ENCODE results near the gene TADA2B.

TADA2B gene

DNA sequence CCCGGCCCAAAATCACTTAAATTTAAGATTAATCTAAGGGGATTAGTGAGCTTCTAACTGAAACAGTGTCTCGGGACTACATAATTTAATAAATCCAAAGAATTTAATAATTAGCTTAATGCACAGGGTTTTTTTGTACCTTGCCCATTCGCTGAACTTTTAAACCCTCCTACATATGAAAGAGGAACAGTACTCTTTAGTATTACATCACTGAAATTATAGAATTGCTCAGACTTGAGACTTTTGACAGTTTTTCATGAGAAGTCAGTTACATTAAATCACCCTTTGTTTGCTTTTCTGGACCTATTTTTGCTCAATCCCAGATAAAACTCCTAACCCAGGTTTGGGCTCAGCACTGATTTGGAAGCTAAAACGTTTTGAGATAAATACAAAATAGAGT is 2.4 kb upstream of the TADA2B start:
- FAIRE-seq, result no peak

DNA sequence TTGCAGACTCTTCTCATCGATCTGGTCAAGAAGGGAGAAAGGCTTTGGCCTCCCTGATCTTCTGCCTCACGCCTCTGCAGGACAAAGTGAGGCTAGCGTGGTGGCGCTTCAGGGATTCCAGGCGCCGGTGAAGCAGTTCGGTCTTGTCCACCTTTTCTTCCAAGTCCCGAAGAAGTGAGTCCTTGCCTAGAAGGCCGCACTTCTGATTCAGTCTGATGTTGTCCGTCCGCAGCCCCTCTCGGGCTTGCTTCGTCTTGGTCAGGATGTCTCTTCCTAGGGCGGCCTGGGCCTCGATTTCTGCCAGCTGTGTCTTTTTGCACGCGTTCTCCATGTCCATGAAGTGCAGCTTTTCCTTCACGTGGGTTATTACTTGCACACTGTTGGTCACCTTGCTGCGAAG is 1.9 kb upstream of the TADA2B start:
- FAIRE-seq, result no peak
- DNase-seq (ENCODE audit: low spot score), result no peak

More for the DNA sequence above, 2.4 kb upstream of the TADA2B start:
- DNase-seq (ENCODE audit: low spot score), result no peak

DNA sequence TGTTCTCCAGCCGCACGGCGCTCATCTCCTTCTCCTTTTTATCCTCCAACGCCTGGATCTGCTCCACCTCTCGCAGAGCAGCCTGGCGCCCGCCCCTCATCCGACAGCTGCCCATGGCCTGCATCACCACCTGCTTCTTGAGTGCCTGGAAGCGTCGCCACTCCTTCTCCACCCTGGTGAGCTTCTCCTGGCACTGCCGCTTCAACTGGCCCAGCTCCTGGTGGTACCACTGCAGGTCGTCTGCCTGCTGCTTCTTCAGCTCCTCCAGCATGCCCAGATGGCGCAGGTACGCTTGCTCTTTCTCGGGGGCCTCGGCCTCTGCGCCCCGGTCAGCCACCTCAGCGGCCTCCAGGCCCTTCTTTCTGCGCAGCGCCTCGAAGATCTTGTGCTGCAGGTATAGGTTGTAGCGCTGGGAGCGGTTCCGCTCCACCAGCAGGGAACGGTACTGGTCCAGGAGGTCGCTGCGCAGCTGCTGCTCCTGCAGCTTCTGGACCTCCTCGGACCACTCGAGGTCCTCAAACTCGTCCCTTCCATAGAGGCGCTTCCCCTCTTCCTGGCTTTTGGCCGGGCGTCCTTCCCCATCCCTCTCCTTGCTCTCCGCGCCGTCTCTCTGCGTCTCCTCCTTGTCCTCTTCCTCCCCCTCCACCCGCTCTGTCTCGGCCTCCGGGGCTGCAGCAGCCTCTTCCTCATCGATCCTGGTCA is 1.2 kb upstream of the TADA2B start:
- DNase-seq (ENCODE audit: low spot score), result no peak
- FAIRE-seq, result no peak

DNA sequence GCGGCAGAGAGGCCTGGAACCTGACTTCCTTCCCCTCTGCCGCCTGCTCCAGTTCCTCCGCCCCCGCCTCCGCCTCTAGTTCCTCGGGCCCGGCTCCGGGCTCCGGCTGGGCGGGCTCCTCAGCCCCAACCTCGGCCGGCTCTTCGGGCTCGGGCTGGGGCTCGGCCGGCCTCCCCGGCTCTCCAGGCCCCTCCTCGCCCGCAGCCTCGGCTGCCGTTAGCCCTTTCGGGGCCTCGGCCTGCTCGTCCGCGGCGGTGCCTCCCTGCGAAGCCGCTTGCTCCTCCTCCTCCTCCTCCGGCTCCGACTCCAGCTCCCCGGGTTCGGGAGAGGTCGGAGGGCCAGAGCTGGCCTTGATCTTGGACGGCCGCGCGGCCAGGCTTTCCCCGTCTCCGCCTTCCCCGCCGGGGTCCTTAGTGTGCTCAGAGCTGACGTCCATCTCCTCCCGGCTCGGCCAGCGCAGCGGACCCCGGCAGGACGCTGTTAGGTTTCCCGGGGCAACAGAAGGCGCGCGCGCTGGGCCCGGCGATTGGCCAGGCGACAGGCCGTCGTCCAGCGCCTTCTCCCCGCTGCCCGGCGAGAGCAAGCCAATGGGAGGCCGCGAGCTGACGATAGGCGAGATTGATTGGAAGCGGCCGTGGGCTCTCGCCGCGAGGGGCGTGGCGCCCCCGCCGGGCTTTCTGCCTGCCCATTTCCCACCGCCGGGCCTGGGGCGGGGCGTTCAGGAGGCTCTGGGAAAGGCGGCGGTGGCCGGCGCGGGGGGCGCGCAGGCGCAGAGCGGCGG is 479 bp upstream of the TADA2B start:
- no peak for FAIRE-seq

DNA sequence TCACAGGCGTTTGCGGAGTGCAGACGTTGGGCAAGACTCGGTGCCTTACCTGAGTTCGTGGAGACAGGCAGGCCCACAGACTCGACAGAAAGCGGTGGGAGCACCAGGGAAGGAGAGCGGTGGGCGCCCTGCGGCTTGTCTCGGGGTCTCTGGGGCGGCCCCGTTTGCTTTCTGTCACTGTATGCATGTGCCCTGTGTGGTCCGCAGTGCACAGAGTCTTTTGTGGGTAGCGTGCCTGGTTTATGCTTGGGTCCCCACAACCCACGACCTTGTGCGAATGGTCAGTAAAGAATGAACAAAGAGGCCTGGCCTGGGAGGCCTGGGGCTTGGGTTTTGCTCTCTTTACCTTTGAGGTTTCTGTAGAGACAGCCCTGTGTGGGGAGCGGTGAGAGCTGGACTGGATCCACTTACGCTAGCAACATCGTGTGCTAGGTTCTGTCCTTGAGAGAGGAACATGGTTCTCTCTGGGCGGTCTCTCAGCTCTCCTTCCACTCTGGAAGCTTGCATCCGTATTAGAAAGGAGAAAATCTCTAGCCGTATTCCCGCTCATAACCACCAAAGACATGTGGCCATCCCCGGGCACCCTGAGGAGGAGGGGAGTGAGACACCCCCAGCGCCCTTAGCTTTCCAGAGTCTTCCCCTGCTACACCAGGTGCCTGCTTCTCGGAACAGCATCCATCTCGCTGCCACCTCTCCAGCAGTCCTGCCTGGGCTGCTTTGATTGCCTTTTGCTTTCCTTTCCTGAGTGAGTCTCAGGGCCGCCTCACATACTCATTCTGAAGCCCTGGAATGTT is 1.2 kb downstream of the TADA2B start:
- no peak for DNase-seq (ENCODE audit: low spot score)
- no peak for FAIRE-seq

More for the DNA sequence above, 479 bp upstream of the TADA2B start:
- peak; percentile 98 for DNase-seq (ENCODE audit: low spot score)

DNA sequence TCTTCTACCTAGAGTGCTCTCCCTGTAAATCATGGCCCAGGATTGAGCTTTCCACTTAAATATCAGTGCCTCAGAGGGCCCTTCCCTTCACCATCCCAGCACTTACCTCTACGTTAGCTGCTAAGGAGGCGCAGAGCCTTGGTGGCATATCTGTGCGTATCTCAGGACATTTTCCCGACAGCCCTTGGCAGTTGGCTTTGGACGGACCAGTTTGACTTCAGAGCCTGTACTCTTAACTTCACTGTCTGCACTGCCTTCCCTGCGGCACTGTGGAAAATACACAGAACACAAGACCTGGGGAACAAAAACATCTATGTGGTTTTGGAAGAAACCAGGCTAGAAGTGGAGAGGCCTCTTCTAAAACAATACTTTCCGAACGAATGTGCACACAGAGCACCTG is 2.4 kb downstream of the TADA2B start:
- DNase-seq (ENCODE audit: low spot score) (no peak), FAIRE-seq (no peak)

DNA sequence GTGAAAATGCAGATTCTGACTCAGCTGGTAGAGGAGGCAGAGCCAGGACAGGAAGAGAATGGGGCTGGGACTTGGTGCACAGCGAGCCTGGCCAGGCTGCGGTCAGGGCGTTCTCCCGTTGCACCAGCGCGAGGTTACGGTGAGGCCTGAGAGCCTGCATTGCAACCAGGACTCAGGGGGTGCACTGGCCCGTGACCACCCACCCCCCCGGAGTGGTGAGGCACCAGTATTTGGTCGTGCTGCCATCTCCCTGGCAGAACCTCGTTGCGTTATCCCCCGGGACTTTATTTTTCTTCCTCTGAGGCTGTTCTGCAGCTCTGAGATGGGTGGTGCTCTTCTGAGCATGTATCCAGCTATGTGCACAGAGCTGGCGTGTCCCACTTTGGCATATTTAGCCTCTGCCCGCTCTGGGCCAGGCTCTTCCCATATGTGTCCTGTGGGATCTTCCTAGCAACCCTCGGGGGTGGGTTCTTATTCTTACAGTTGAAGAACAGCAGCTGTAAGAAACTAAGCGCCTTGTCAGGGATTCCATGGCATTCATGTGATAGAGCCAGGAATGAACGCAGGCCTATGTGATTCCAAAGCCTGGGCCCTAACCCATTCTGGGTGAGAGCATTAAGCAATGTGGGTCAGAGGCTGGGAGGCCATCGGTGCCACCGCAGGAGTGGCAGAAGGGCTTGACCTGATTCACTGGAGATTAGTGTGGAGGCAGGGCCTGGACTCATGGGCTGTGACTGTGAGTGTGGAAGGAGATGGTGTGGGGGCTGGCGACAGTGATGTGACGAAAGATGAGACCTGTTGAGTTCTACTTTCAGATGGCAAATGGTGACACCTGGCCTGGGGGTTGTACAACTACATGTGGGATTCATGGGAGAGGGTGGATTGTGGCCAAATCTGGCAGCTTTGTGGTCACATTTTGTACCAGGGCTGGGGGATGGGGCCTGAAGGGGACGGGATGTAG is 3.1 kb downstream of the TADA2B start:
- DNase-seq (ENCODE audit: low spot score) (no peak), FAIRE-seq (no peak)

DNA sequence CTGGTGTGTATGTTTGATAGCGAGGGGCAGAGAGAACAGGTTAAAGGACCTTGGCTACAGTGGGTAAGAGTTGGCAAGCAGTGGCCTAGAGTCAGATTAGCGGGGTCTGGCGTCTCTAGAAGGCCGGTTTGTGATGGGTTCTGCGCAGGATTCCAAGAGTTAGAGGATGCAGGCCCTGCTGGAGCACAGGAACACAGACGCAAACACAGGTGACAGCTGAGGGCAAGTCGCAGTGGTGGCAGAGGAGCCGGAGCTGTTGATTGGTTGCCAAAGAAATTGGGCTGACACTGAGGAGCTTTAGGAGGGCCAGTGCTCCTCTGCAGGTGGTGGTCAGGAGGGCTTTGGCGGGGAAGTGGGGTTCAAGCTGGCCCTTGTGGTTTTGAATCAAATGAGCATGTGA is 3.8 kb downstream of the TADA2B start:
- DNase-seq (ENCODE audit: low spot score) (no peak), FAIRE-seq (no peak)

DNA sequence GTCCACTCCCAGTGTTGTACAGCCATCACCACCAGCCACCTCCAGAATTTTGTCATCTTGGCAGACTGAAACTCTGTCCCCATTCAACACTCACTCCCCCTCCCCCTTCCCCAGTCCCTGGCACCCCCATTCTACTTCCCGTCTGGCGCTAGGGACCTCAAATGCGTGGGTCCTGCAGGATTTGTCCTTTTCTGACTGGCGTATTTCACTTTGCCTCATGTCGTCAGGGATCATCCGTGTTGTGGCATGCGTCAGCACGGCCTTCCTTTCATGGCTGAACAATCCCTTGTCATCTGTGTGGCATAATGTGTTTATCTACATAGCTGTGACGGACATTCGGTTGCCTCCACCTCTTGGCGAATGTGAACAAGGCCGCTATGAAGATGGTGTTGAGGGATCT is 5.5 kb downstream of the TADA2B start:
- FAIRE-seq, result no peak
- DNase-seq (ENCODE audit: low spot score), result no peak

DNA sequence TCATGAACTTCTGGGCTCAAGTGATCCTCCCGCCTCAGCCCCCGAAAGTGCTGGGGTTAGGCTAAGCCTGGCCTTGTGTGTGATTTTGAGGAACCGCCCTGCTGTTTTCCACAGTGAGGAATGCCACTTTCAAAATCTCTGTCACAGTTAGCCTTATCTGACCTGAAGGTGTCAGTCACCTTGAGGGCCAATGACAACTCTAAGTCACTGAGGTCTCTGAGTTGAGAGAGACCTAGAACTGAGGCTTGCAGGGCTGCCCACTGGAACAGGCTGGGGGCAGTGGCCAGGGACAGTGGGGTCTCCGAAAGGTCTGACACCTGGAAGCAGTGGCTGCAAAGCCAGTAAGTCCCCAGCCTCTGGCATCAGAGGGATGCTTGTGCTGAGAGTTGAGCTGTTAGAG is 6.1 kb downstream of the TADA2B start:
- no peak for DNase-seq (ENCODE audit: low spot score)
- no peak for FAIRE-seq

DNA sequence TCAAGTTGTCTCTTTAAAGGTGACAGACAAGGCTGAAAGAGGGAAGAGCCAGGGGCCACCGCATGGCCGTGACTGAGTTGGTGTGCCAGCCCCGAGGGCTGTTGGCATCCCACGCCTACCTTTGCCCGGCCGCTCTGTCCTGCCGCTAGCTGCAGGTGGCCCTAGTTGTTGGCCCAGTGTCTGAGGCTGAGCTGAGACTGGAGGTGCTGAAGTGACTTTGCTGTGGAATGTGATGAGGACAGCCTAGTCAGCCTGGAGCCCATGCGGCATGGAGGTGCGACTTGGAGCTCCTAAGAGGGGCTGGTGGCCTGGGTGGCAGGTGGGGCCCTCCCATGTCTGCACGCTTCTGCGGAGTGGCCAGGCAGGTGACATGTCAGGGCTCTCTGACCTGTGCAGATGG is 6.6 kb downstream of the TADA2B start:
- no peak for FAIRE-seq
- no peak for DNase-seq (ENCODE audit: low spot score)

DNA sequence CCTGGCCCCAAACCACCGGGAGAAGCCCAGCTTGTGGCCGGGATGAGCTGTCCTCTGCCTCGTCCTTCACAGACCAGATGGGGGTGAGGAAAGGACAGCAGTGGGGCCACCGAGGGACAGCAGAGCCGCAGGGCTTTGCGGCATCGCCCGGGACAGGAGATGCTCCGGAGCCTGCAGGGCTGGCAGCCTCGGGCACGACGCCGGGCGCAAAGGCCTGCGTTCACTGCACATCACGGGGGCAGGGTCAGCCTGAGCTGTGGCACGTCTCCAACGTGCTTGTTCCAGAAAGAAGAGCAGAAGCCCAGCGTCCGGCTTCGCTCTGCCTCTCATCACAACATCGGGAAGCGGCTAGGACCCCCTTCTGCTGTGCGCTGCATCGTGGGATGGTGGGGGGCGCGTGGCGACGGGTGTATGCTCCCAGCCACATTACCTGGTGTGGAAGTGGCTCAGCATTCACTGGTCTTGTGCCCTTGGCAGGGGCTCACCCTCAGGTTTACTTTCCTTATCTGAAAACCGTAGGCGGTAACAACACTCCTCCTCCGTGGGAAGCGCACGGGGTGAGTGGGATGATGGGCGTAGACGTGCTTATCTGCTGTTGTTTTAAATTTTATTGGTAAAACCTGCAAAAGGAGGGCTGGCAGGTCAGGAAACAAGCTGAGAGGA is 7.4 kb downstream of the TADA2B start:
- FAIRE-seq (no peak), DNase-seq (ENCODE audit: low spot score) (no peak)

DNA sequence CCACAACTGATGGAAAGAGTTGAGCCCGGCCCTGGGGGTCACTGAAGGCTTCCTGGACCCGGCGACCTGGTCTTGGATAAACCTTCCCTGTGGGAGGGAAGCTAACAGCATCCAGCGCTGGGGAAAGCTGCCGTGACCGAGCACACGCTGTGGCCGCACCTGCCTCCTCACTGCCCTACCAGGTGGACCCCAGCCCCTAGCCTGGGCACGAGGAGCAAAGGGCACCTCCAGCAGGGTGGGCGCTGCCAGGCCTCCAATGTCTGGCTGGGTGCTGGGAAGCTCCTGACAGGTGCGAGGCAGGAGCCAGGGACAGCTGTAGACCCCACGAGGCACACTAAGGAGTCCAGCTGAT is 7.9 kb downstream of the TADA2B start:
- no peak for DNase-seq (ENCODE audit: low spot score)
- no peak for FAIRE-seq

DNA sequence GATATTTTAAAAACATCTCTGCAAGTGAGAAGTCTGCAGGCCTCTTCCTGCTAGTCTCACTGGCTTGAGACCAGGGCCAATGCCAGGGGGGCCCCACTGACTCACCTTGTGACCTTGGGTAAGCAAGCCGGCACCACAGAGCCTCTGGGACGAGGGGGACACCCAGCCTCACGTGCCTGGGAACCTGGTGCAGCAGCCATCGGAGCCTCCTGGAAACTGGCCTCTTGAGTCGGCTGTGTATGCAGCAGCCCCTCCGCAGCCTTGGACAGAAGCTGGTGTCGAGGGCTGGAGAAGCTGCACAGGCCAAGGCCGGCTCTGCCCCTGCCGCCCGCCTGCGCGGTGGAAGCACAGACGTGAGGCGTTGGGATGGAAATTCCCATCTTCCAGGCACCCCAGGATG is 8.7 kb downstream of the TADA2B start:
- FAIRE-seq (no peak), DNase-seq (ENCODE audit: low spot score) (no peak)

DNA sequence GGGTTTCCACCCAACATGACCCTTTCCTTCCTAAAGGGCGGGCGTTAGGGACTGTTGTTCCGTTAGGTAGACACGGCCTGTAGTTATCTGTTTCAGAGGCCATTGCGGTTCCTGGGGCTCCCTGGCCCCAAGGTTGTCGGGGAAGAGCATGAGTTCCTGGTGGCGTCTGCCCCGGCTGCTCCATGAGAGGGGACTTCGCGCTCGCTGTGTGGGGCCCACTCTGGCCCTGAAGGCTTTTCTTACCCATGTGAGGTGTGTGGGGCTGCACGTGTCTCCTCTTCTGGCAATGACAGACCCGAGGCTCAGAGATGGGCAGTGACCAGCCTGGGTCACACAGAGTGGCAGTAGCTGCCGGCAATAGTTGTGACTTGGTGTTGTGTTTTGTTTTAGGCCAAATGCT is 9.1 kb downstream of the TADA2B start:
- DNase-seq (ENCODE audit: low spot score) (no peak), FAIRE-seq (no peak)

DNA sequence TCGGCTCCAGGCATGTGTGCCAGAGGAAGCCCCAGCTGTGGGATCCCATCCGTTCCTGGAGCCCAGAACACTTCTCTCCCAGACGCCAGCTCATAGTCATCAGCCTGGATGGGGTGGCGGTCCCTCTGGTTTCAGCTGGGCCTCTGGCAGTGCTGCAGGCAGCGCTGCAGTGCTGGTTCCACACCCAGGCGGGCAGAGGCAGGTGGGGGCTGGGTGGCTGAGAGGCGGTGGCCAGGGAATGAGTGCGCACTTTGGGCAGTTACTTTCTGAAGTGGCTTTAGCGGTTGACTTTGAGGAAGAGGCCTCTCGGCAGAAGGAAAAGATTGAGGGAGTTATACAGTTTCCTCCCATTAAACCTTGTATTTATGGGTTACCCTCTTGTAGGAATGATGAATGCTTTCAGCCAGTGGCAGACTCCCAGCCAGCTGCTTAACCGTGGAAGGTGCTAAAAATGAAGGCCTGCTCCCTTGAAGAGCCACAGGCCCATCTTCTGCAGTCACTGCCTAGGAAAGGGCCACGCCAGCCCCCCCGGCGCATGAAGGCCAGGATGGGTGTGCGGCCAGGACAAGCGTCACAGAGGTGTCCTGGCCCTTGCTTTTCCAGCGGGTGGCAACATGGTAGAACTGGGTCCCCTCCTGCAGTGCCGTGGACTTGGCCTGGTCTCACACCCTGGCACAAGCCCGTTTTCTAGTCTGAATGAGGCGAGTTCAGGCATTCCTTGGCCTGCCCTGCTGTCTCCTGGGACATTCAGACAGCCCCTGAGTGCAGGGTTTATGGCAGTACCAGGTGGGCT is 9.9 kb downstream of the TADA2B start:
- FAIRE-seq (no peak), DNase-seq (ENCODE audit: low spot score) (no peak)

DNA sequence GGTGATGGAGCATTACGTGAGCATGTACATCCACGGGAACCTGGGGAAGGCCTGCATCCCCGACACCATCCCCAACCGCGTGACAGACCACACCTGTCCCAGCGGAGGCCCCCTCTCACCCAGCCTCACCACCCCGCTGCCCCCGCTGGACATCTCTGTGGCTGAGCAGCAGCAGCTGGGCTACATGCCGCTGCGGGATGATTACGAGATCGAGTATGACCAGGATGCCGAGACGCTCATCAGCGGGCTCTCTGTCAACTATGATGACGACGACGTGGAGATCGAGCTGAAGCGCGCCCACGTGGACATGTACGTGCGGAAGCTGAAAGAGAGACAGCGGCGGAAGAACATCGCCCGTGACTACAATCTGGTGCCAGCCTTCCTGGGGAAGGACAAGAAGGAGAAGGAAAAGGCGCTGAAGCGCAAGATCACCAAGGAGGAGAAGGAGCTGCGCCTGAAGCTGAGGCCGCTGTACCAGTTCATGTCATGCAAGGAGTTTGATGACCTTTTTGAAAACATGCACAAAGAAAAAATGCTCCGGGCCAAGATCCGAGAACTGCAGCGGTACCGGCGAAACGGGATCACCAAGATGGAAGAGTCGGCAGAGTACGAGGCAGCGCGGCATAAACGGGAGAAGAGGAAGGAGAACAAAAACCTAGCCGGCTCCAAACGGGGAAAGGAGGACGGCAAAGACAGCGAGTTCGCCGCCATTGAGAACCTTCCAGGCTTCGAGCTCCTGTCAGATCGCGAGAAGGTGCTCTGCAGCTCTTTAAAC is 11.1 kb downstream of the TADA2B start:
- FAIRE-seq (no peak), DNase-seq (ENCODE audit: low spot score) (no peak)

DNA sequence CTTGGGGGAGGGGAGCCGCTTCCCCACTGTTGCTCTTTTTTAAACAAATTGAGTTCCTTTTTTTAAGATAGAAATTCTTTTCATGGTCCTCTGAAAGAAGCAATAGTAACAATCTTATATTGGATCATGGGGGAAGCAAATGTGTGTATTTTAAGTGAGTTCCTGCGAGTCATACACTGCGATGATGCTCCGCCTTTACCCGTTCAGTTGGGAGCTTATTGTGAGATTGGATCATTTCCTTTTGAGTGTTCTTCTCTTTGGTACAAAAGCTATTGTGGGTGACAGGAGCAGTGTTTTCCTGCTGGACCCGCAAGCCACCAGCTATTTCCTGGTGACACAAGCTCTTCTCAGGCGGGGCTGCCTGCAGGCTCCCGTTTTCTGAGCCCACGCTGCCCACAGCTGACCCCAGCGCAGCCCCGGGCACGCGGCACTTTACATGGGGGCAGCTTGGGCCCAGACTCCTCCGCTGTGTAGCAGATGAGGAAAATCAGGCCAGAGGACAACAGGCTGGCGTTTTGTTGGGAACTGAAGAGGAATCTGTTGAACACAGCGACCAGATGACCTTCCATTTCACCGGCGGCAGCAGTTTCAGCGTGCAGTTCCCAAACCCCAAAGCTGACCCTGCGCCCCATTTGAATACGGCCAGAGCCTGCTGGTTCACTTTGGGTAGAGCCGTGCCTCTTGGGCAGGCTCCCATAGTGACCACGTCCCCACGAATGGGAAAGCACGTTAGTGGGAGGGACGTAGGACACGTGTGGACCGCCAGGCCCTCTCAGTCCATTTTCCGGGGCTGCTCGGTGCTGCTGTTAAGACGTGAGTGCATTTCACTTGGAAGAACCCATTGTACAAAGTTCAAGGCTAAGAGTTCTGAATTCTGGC is 12.2 kb downstream of the TADA2B start:
- DNase-seq (ENCODE audit: low spot score) (no peak), FAIRE-seq (no peak)
